ENCODE data around the gene OSBPL5. TPM values are rescaled to one million over a fixed set of nuclear protein-coding genes. Genes with fewer than 3 reads are reported as not detected.

OSBPL5 gene
- total RNA-seq, 1 experiment from 2014 or later: 6.4 TPM

DNA sequence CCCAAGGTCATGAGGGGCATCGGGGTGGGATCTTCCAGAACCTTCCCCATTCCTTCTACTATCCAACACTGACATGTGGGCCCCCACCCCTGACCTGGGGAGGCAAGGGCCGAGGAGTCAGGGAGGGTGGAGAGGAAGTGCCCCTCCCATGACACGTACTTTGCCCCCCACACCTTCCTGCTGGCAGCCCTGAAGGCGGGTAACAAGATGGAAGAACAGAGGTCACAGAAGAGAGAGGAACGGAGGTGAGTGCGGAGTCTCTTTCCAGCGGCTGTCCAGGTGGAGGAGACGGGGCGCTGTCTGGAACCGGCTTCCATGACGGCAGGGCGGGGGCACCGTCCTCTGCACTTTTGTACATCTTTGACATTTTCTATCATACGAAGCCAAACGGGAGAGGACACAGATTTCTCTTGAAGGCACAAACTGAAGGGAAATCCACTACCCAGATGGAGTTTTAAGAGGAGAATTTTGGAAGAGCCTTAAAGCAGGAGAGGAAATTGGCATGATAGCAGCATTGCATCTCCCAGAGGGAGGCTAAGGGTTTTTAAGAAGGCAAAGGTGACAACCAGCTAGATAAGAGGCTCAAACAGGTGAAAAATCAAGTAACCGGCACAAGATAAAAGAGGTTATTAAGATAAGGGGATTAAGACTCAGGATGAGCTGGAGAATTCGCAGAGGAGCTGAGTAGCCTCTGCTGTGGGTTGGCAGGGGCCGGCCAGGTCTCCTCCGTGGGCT is 16.7 kb downstream of the OSBPL5 start:
- no peak overlapping the region for H3K4me3 ChIP-seq
- no peaks in the 10 kb centered on the region for H3K9me3 ChIP-seq (ENCODE audit: insufficient read depth, low read depth)
- no peaks in the 10 kb centered on the region for H3K36me3 ChIP-seq (ENCODE audit: low read depth)
- no peak for DNase-seq
- no peaks in the 10 kb centered on the region for H3F3A ChIP-seq (ENCODE audit: insufficient read depth, low read depth)
- H3K27me3 ChIP-seq (ENCODE audit: insufficient read depth, low read depth): no peaks in the 10 kb centered on the region
- no peaks in the 10 kb centered on the region for H3K4me1 ChIP-seq (replicated peaks; ENCODE audit: insufficient read depth)
- no peak overlapping the region for H3K4me2 ChIP-seq
- no TSS peak for BruUV-seq (replicated peaks)
- no peaks in the 10 kb centered on the region for H4K20me1 ChIP-seq (ENCODE audit: insufficient read depth)
- no peak overlapping the region for H2AFZ ChIP-seq
- no peak overlapping the region for H3K27ac ChIP-seq
- H3K9me2 ChIP-seq (ENCODE audit: insufficient read depth): no peaks in the 10 kb centered on the region
- ChIA-PET CTCF (interaction anchor here (0.6 kb wide), 1 partner anchor 37 kb away, joined by 3 read pairs; no protein-coding TSS in a partner anchor), POLR2A (ENCODE audit: unreplicated experiment) (no interaction called here)
- intact Hi-C loops (cut with micrococcal nuclease; ENCODE audit: unreplicated experiment): no loop called here
- H3K79me2 ChIP-seq (ENCODE audit: low read depth): no peaks in the 10 kb centered on the region
- no peak for TF ChIP-seq EZH2 (IDR thresholded peaks at IDR 0.05; ENCODE audit: low read depth)
- TF ChIP-seq, protein P1, sequence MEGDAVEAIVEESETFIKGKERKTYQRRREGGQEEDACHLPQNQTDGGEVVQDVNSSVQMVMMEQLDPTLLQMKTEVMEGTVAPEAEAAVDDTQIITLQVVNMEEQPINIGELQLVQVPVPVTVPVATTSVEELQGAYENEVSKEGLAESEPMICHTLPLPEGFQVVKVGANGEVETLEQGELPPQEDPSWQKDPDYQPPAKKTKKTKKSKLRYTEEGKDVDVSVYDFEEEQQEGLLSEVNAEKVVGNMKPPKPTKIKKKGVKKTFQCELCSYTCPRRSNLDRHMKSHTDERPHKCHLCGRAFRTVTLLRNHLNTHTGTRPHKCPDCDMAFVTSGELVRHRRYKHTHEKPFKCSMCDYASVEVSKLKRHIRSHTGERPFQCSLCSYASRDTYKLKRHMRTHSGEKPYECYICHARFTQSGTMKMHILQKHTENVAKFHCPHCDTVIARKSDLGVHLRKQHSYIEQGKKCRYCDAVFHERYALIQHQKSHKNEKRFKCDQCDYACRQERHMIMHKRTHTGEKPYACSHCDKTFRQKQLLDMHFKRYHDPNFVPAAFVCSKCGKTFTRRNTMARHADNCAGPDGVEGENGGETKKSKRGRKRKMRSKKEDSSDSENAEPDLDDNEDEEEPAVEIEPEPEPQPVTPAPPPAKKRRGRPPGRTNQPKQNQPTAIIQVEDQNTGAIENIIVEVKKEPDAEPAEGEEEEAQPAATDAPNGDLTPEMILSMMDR (conservative IDR thresholded peaks at IDR 0.05): no peak

DNA sequence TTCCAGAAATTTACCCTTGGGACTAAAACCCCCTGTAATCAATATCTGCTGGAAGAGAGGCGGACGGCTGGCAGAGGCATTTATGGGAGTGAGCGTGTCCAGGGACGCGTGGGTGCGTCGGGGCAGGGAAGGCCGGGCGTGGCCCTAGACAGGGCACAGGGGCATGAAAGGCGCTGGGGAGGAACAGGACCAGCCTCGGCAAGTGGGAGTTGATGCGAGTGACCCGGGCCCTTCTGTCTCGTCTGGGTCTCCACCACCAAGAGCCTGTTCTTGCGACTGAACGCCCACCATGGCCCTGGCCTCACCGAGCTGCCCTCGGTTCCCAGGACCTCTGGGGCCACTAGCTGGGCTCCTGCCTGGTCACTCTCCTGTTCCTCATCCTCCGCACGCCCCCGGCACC is 17.5 kb downstream of the OSBPL5 start:
- Histone ChIP-seq H3K27ac (no peak overlapping the region), H3K9me2 (ENCODE audit: insufficient read depth) (no peaks in the 10 kb centered on the region), H3K9me3 (ENCODE audit: insufficient read depth, low read depth) (no peaks in the 10 kb centered on the region), H3K4me2 (no peak overlapping the region), H3K4me3 (no peak overlapping the region), H3K79me2 (ENCODE audit: low read depth) (no peaks in the 10 kb centered on the region), H3K4me1 (replicated peaks; ENCODE audit: insufficient read depth) (no peaks in the 10 kb centered on the region), H4K20me1 (ENCODE audit: insufficient read depth) (no peaks in the 10 kb centered on the region), H3K27me3 (ENCODE audit: insufficient read depth, low read depth) (no peaks in the 10 kb centered on the region), H3K36me3 (ENCODE audit: low read depth) (no peaks in the 10 kb centered on the region), H3F3A (ENCODE audit: insufficient read depth, low read depth) (no peaks in the 10 kb centered on the region), H2AFZ (no peak overlapping the region)
- intact Hi-C loops (cut with micrococcal nuclease; ENCODE audit: unreplicated experiment): no loop called here
- BruUV-seq (replicated peaks): no TSS peak
- ChIA-PET CTCF (no interaction called here), POLR2A (ENCODE audit: unreplicated experiment) (no interaction called here)
- TF ChIP-seq, protein P1 (conservative IDR thresholded peaks at IDR 0.05): no peak
- no peak for TF ChIP-seq EZH2 (IDR thresholded peaks at IDR 0.05; ENCODE audit: low read depth)
- DNase-seq: no peak

DNA sequence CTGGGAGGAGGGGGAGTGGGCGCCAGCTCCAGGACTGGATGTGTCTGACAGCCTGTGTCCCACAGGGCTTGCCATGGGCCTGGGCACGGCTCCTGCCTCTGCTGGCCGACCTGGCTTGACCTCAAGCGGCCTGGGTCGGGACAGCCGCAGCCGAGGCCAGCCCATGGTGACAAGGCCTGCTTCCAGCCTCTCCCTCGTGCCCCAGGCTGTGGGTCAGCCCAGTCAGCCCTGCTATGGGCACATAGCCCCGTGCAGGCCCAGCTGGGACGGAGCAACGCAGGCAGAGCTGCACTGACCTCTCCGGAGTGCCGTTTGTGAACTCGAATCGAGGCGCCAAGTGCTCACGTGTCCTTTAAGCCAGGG is 17.9 kb downstream of the OSBPL5 start:
- POLR2A ChIA-PET (ENCODE audit: unreplicated experiment): no interaction called here
- no peaks in the 10 kb centered on the region for H4K20me1 ChIP-seq (ENCODE audit: insufficient read depth)

More for the DNA sequence above, 17.9 kb downstream of the OSBPL5 start:
- Histone ChIP-seq H3K4me2 (no peak overlapping the region), H3K36me3 (ENCODE audit: low read depth) (no peaks in the 10 kb centered on the region), H3K27me3 (ENCODE audit: insufficient read depth, low read depth) (no peaks in the 10 kb centered on the region), H3K4me1 (replicated peaks; ENCODE audit: insufficient read depth) (no peaks in the 10 kb centered on the region), H3K27ac (no peak overlapping the region), H2AFZ (no peak overlapping the region), H3K79me2 (ENCODE audit: low read depth) (no peaks in the 10 kb centered on the region), H3K4me3 (no peak overlapping the region), H3F3A (ENCODE audit: insufficient read depth, low read depth) (no peaks in the 10 kb centered on the region), H3K9me3 (ENCODE audit: insufficient read depth, low read depth) (no peaks in the 10 kb centered on the region), H3K9me2 (ENCODE audit: insufficient read depth) (no peaks in the 10 kb centered on the region)
- BruUV-seq (replicated peaks): no TSS peak
- CTCF ChIA-PET: no interaction called here
- intact Hi-C loops (cut with micrococcal nuclease; ENCODE audit: unreplicated experiment): no loop called here
- DNase-seq: no peak
- TF ChIP-seq, protein P1 (conservative IDR thresholded peaks at IDR 0.05): no peak
- no peak for TF ChIP-seq EZH2 (IDR thresholded peaks at IDR 0.05; ENCODE audit: low read depth)
